Endothelial cell of umbilical vein (primary cell): Measurements from ENCODE around the gene FES. TPM values are rescaled to one million over a fixed set of nuclear protein-coding genes. Genes with fewer than 3 reads are reported as not detected.

ENCODE experiments used
- BruUV-seq: library from RNA; stranded (reverse); fragments of 400-500 nt; replicated peaks from 2 replicates; lab custom pipeline; 2021; lab: Mats Ljungman, UMichigan
- CTCF ChIA-PET: fragments of 300-600, 350-600 bp; sonication (Branson Sonifier 250); formaldehyde crosslinking; loops from one replicate; lab custom pipeline; 2021; ENCODE audit warnings: antibody characterized with exemption, inconsistent platforms; lab: Charles Lee
- POLR2A ChIA-PET: fragments of 300-600, 350-600 bp; sonication (Branson Sonifier 250); formaldehyde crosslinking; loops from one replicate; lab custom pipeline; 2021; ENCODE audit warnings: antibody characterized with exemption, inconsistent platforms; lab: Charles Lee
- DNase-seq: peaks from one replicate; pipeline ENCODE4 v3.0.0-alpha.2; 2011; ENCODE audit warnings: low read depth, low spot score
- FAIRE-seq: peaks from 2 replicates; lab custom pipeline; 2011; peaks lifted over from hg19 to GRCh38; lab: Jason Lieb, UNC
- H2AFZ ChIP-seq: 2 replicates; pipeline ENCODE4 v1.6.0; 2012; ENCODE audit warnings: low read depth, low read length, control low read depth, inconsistent platforms
- H3K27ac ChIP-seq: 2 replicates; pipeline ENCODE4 v1.5.1; 2011; ENCODE audit warnings: low read depth, mild to moderate bottlenecking, control low read depth, low read length, moderate library complexity; ENCODE audit not compliant: insufficient read depth
- H3K27me3 ChIP-seq, 2 experiments: 2 replicates each; pipeline versions ENCODE4 v1.6.0 to v1.6.1; 2011; ENCODE audit warnings: low read length in 2 of 2, mixed read lengths in 1 of 2; ENCODE audit not compliant: control insufficient read depth in 2 of 2, insufficient read depth in 2 of 2
- H3K36me3 ChIP-seq, 2 experiments: 2 replicates in 1 of 2; 3 replicates in 1 of 2; pipeline ENCODE4 v1.5.1; 2011; ENCODE audit warnings: low read length in 2 of 2, mild to moderate bottlenecking in 1 of 2, moderate library complexity in 1 of 2; ENCODE audit not compliant: control insufficient read depth in 2 of 2, insufficient read depth in 2 of 2; ENCODE audit errors: extremely low read depth in 1 of 2
- H3K4me1 ChIP-seq: 3 replicates; pipeline ENCODE4 v1.5.1; 2011; ENCODE audit warnings: mild to moderate bottlenecking, low read length; ENCODE audit not compliant: control insufficient read depth, insufficient read depth; ENCODE audit errors: extremely low read depth
- H3K4me2 ChIP-seq: 2 replicates; pipeline ENCODE4 v1.6.1; 2011; ENCODE audit warnings: low read length, control low read depth, mixed read lengths; ENCODE audit not compliant: insufficient read depth
- H3K4me3 ChIP-seq, 3 experiments: fragments of 200-600 bp in 1 of 3; sonication (generic), shearing (Covaris generic) in 1 of 3; replicated peaks in 1 of 3; 2 replicates each; pipeline ENCODE4 v1.5.1; 2011 to 2016; ENCODE audit warnings: control low read depth in 3 of 3, low read length in 3 of 3, mild to moderate bottlenecking in 2 of 3, inconsistent platforms in 1 of 3, low read depth in 1 of 3, moderate library complexity in 1 of 3; ENCODE audit not compliant: insufficient read depth in 1 of 3
- H3K79me2 ChIP-seq: 2 replicates; pipeline ENCODE4 v1.6.0; 2012; ENCODE audit warnings: low read length, inconsistent platforms; ENCODE audit not compliant: control insufficient read depth, insufficient read depth
- H3K9ac ChIP-seq: replicated peaks from 2 replicates; pipeline ENCODE3; 2011; ENCODE audit warnings: low read length, control low read depth; ENCODE audit not compliant: insufficient read depth; ENCODE audit errors: extremely low read depth
- H3K9me1 ChIP-seq: replicated peaks from 3 replicates; pipeline ENCODE4 v1.6.0; 2011; ENCODE audit warnings: mild to moderate bottlenecking, low read length; ENCODE audit not compliant: control insufficient read depth, insufficient read depth; ENCODE audit errors: extremely low read depth
- H3K9me3 ChIP-seq: replicated peaks from 2 replicates; pipeline ENCODE4 v1.5.1; 2012; ENCODE audit warnings: low read length, inconsistent platforms; ENCODE audit not compliant: control insufficient read depth, insufficient read depth
- H4K20me1 ChIP-seq: replicated peaks from 2 replicates; pipeline ENCODE3; 2011; ENCODE audit warnings: mild to moderate bottlenecking, low read length; ENCODE audit not compliant: control insufficient read depth, insufficient read depth; ENCODE audit errors: extremely low read depth
- EZH2 ChIP-seq: IDR thresholded peaks from 2 replicates; pipeline ENCODE4 v1.6.1; 2012; ENCODE audit warnings: borderline replicate concordance, low read depth, mild to moderate bottlenecking, moderate library complexity, low read length, inconsistent platforms; ENCODE audit not compliant: severe bottlenecking
- FOS ChIP-seq: IDR thresholded peaks from 2 replicates; pipeline ENCODE4 v1.6.1; 2011; ENCODE audit warnings: mild to moderate bottlenecking, low read length, moderate library complexity, borderline replicate concordance; ENCODE audit not compliant: insufficient read depth
- GATA2 ChIP-seq: IDR thresholded peaks from 2 replicates; pipeline ENCODE4 v1.7.0; 2011; ENCODE audit warnings: low read depth, mild to moderate bottlenecking, moderate library complexity, mixed read lengths, low read length; ENCODE audit not compliant: insufficient read length, insufficient read depth
- JUN ChIP-seq: IDR thresholded peaks from 2 replicates; pipeline ENCODE4 v1.6.1; 2011; ENCODE audit warnings: borderline replicate concordance, low read depth; ENCODE audit not compliant: insufficient read length, insufficient read depth
- MYC ChIP-seq: IDR thresholded peaks from one replicate; pipeline ENCODE4 v1.6.1; 2011; ENCODE audit warnings: mild to moderate bottlenecking, low read depth, low read length
- POLR2A ChIP-seq: IDR thresholded peaks from 2 replicates; pipeline ENCODE4 v1.6.1; 2012; ENCODE audit warnings: low read depth, mild to moderate bottlenecking, control low read depth, low read length
- POLR2AphosphoS5 ChIP-seq: IDR thresholded peaks from 2 replicates; pipeline ENCODE4 v1.6.1; 2012; ENCODE audit warnings: low read depth, mild to moderate bottlenecking, control low read depth, low read length, moderate library complexity; ENCODE audit not compliant: insufficient read depth
- dilution Hi-C: fragments of 300-500 bp; cut with MboI; formaldehyde crosslinking; loops from one replicate; pipeline ENCODE4 v1.15.0; 2019; ENCODE audit warnings: low sequenced_read_pairs; ENCODE audit not compliant: extremely low pct_ligation_motif_present
- intact Hi-C: fragments of 100-400 bp; cut with micrococcal nuclease; formaldehyde crosslinking; loops from one replicate; pipeline ENCODE4 v1.10.0; 2022
- polyA plus RNA-seq, 4 experiments: library from polyadenylated mRNA; depleted of rRNA in 3 of 4; stranded (reverse) in 3 of 4; unstranded in 1 of 4; fragments of >200 nt; gene quantifications; 2 replicates each; pipeline versions ENCODE4 v1.2.1 to v1.2.3, GENCODE V29; 2011 to 2012; ENCODE audit warnings: missing spikeins in 1 of 4
- total RNA-seq: library from RNA; stranded (reverse); gene quantifications from 2 replicates; pipeline ENCODE4 v1.2.3, GENCODE V29; 2021
- TF ChIP-seq, protein P1 (sequence below), 2 donors: IDR thresholded peaks; 1 replicate in 1 of 2; 2 replicates in 1 of 2; pipeline ENCODE4 v1.5.1; 2011; ENCODE audit warnings: low read length in 2 of 2, mild to moderate bottlenecking in 2 of 2, moderate library complexity in 2 of 2, control low read depth in 1 of 2, inconsistent platforms in 1 of 2, low read depth in 1 of 2; ENCODE audit not compliant: insufficient read depth in 1 of 2; ENCODE audit errors: extremely low read depth in 1 of 2
- TF ChIP-seq, protein P2 (sequence below): IDR thresholded peaks from 2 replicates; pipeline ENCODE4 v1.6.1; 2011; ENCODE audit not compliant: insufficient read depth, insufficient read length

The FES gene
- total and polyA plus RNA-seq, 2 donors (not counting 3 experiments of a cell fraction or from before 2014, with no cell fraction given) = 41.5 to 58.1 TPM

DNA sequence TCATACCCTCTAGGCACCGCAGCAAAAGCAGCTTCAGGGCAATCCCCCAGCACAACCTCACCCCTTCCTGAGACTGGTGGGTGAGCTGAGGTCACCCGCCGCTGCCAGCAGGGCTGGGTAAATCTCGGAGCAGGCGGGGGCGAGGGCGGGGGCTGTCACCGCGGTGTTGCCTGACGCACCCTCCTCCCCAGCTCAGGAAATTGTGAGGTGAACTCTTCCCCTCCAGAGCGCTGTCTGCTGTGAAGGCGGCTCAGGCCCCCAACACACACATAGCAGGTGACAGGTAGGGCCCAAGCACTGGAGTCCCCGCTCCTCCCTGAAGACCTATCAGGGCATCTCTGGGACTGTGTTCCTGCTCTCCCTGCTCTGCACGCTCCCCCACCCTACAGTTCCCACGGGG lies 46.2 kb upstream of the FES start:
- TF ChIP-seq GATA2 (no peak), MYC (no peak), POLR2AphosphoS5 (no peak), JUN (no peak), EZH2 (no peak), POLR2A (no peak), FOS (no peak)
- TF ChIP-seq, protein P1, sequence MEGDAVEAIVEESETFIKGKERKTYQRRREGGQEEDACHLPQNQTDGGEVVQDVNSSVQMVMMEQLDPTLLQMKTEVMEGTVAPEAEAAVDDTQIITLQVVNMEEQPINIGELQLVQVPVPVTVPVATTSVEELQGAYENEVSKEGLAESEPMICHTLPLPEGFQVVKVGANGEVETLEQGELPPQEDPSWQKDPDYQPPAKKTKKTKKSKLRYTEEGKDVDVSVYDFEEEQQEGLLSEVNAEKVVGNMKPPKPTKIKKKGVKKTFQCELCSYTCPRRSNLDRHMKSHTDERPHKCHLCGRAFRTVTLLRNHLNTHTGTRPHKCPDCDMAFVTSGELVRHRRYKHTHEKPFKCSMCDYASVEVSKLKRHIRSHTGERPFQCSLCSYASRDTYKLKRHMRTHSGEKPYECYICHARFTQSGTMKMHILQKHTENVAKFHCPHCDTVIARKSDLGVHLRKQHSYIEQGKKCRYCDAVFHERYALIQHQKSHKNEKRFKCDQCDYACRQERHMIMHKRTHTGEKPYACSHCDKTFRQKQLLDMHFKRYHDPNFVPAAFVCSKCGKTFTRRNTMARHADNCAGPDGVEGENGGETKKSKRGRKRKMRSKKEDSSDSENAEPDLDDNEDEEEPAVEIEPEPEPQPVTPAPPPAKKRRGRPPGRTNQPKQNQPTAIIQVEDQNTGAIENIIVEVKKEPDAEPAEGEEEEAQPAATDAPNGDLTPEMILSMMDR (IDR thresholded peaks at IDR 0.05; ENCODE audit: extremely low read depth in 1 of 2, insufficient read depth in 1 of 2, low read depth in 1 of 2, low read length in 2 of 2) = no peak
- TF ChIP-seq, protein P2, sequence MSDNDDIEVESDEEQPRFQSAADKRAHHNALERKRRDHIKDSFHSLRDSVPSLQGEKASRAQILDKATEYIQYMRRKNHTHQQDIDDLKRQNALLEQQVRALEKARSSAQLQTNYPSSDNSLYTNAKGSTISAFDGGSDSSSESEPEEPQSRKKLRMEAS = no peak
- dilution Hi-C loops = no loop called here

More for the DNA sequence above, 46.2 kb upstream of the FES start:
- H3K4me3 ChIP-seq = no peak overlapping the region
- no peaks in the 10 kb centered on the region for H3K79me2 ChIP-seq
- no peak overlapping the region for H3K4me2 ChIP-seq
- DNase-seq = no peak
- no peaks in the 10 kb centered on the region for H3K27me3 ChIP-seq
- H3K9me1 ChIP-seq = no peaks in the 10 kb centered on the region
- no peaks in the 10 kb centered on the region for H3K36me3 ChIP-seq
- no peak overlapping the region for H3K9ac ChIP-seq
- no peaks in the 10 kb centered on the region for H3K9me3 ChIP-seq
- no peak overlapping the region for H3K27ac ChIP-seq
- H2AFZ ChIP-seq = no peak overlapping the region
- no peaks in the 10 kb centered on the region for H4K20me1 ChIP-seq
- ChIA-PET CTCF (no interaction called here), POLR2A (no interaction called here)
- peaks cover 3% of the 10 kb centered on the region for H3K4me1 ChIP-seq
- no peak for FAIRE-seq
- intact Hi-C loops = no loop called here
- BruUV-seq = no TSS peak
